Measurements from ENCODE around the gene CAVIN2.

The CAVIN2 gene

DNA sequence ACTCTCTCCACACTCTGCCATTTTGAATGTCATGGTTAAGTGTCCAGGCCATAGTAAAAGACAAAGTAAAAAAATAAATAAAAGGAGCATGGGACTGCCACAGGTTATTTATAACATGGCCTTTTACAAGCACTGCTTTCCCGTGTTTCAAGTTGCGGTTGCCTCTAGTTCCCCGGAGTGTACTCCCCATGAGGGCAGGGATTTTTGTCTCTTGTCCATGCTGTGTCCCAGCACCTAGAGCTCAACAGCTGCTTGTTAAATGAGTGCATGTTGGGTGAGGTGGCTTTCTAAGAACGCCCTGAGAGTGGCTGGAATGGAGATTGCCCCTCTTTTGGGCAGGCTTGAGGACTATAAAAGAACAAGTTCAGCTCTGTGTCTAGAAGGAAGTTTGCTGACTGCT, 8.4 kb downstream of the CAVIN2 start:
- no peak for DNase-seq

DNA sequence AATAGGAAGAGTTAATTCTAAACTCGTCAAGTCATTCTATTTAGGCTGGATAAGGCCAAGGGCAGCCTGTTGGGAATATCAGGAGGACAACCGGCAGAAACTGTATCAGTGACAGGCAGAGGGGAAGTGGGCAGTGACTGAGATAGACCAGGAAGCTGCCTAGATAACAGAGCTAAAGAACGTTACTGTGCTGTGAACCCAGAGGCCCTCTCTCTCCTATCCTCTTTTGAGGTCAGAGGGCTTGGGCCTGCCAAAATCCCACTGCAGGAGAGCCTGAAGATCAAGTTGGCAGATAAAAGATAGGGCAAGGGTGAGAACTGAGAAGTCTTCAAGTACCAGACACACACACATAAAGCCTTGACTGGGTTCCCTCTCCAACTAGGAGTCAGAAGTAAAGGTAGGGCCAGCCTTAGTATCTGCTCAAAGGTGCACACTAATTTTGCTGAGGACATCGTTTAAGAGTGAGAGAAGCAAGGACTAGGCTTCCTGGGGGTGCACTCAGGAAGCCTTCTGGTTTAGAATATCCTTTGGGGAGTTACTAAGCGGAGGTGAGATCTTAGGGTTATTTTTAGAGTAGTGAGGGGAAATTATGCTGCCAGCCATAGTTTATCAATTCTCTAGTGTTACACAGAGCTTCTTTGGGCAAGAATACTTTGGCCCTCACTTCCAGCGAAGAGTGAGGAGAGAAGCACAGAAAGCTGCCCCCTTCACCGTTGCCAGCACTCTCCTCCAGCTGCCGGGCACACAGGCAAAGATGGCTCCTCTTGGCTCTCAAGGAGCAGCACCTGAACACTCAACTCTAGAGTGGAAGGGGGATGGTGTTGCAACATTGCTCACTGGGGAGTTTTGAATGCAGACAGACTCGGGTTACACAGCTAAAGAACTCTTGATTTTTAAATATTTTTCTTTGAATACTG, 9.8 kb downstream of the CAVIN2 start:
- no peak for DNase-seq

DNA sequence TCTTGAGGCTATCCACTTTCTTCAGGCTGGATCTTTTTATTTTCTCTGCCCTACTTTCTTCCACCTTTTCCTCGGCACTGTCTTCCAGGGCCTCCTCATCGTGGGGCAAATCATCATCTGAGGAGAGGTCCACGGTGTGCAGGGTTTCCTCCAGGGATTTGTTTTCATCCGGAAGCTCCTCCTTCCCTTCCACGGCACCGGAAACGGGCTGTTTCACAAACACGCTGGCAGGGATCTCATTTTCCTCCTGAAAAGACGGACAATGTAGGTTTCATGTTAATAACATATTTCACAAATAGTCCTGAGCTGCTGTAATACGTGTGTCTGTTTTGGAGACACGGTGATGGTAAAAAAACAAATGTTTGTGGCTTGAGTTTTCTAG, 10.4 kb downstream of the CAVIN2 start:
- DNase-seq, result no peak

DNA sequence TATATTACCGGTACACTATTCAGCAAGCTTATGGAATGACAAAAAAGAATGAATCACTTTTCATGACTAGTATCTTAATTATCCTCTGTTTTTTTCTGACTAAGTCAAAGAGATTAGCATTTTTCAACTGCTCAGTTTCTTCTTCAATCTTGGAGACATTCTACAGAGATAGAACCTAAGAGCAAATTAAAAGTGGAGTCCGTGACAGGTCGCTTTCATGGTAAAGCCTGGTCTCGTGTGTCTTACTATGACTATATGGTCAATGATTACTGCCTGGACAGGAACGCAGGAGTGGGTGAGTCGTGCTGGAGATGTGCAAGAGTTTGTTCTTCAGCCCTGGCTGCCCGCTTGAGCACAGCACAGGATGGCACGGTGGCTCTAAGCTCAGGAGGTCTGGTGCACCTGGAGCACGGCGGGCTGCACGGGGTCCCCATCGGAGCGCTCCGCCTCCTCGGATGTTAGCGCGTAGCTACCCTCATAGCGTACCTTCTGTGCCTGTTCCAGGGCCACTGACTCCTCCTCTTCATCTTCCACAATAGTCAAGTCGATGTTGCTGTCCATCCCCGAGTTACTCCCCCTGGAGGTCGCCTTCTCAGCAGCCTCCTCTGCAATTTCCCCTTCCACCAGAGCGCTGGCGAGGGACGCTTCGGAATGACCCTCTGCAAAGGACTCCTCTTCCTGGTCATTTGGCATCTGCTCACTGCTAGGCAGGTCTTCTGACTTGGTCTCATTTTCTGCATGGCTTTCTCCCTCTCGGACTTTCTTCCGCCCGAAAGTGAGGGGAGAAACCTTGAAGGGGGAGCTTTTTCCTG, 11.1 kb downstream of the CAVIN2 start:
- no peak for DNase-seq

DNA sequence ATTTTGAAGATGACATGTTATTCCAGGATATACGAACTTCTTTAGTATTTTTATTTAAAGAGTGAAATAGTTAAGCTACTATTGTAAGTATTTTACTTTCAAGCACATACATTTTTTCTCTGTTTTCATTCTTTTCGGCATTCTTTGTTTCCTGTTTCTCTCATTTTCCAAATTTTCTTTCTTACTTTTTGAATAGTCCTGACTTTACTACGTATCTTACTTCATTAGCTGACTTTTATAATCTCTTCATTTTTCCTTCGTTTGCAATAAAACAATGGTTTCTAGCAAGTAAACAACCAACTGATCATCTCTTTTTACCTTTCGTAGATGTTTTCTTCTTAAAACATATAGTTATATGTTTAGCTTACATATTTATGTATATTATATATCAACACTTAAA, 11.8 kb downstream of the CAVIN2 start:
- no peak for DNase-seq

DNA sequence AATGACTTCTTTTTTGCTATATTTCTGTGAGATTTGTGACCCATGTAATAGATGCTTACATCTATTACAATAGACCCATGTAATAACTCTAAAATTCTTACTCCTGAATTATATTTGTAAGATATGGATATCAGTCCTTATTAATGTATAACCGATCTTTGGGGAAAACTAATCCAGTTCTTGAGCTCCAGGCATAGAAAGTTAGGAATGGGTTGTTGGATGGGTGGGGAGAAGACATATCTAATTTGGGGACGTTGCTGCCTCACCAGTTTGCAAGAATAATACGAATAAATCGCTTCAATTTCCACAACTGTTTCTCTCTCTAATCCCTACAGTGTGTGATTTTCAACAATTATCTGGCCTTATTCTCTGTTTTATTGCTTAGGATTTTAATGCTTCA, 13.5 kb downstream of the CAVIN2 start:
- no peak for DNase-seq

DNA sequence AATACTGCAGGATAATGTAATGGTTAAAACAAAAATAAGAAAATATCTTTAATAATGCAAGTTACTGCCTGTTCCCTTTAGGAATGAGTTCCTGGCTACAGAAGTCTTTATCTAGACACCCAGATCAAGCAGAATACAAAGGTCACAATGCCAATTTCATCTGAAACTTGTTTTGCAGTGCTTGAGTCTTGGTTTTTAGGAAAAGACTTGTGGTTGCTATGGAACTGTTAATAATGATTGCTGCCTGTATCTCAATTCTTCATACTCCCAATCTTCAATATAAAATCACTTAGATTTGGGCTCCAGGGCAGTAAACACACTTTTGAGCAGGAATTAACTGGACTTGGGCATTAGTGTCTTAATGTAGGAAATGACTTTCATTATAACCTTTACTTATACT, 14.2 kb downstream of the CAVIN2 start:
- DNase-seq, result no peak

DNA sequence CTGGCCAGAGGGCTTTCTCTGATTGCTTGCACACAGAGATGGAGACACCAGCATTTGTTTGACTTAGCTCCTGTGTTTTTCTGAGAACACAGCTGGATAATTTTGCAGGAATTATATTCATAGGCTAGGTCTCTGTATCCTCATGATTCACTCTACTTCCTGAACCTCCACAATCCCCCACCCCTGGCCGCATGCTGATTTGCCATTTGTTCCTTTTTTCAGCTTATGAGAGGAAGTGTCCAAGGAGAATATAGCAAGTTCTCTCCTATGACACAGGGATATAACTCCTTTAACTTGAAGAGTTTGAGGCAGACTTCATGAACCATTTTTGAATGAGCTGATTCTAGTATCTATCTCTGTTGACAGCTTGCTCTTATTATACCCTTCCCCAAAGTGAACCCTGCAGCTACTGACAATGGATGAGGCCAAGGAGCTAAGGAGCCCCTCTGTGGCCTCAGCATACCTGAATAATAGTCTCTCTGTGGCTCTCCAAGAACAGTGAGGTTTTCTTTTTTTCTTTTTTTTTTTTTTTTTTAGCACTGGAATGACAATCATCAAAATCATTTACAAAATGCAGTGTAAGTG, 15.4 kb downstream of the CAVIN2 start:
- DNase-seq, result no peak

DNA sequence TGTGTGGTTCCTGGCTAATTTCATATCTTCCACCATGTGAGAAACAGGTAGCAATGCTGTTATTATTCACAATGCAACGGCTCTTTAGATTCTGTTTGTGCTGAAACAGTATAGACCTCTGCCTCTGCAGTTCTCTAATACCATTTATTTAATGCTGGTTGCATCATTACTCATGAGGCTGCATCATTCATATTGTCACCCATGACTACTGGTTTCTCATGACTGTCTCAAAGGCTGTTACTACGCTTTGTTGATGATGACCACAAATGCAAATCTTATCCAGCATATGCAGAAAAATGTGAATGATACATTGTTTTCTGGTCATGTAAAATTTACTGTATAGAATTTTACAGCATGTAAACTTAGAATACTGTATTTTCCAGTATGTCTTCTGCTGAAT, 22.5 kb downstream of the CAVIN2 start:
- DNase-seq, result no peak

DNA sequence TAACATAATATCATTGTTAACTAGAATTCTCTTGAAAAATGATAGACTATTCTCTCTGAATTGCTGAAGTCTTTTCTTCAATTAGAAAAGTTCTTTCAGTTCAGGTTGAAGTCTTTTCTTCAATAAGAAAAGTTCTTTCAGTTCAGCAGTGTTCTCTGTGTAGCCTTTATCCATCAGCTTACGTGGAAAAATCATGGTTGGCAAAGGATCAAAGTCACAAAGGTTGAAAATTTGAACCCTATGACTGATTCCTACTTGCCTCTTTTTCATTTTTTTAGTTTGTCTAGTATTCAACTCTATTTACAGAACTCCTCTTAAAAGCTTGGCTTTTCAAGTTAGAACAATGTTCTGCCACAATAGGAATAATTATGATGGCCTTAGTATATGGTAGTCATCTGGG, 25.8 kb downstream of the CAVIN2 start:
- no peak for DNase-seq

DNA sequence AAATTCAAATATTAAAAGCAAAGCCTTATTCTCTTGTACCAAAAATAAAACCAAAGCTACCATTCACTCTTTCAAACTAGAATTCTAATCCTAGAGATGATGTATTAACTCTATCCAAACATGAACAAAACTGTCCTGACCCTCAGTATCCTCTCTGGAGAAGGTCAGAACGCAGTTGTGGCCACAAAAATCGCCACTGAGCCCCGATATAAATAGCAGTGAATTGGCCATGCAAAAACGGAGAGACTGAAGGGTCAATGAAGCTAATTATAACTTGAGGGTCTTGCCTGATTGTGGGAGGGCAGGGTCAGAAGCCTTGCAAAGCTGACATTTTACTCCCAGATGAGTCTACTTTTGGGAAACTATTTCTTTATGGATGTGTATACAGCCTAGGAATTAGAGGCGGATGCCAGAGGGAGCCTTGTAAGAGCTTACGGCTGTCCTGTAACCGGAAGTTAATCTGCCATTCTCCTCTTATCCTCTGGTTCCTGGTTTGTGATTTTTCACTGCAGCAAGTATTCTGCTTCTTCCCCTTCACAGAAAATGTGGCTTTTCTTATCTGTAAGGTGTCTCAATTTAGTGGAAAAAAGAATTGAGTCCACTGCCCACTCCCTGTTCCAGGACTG, 28.1 kb downstream of the CAVIN2 start:
- DNase-seq, result no peak

DNA sequence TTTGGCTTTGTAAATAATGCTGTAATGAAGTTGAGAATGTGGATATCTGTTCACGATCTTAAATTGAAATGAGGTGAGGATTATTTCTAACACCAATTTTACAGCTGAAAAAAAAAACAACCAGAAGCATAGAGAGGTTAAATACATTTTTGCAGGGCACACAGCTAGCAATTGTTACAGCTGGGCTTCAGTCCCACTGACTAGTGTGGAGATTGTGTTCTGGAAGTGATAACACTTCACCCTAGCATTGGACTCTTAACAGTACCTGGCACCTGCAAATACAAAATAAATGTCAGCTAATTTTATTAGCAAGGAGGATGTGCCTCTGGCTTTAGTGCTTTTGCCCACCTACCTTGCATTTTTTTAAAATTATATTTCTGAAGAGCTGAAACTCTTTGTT, 28.8 kb downstream of the CAVIN2 start:
- DNase-seq, result no peak

DNA sequence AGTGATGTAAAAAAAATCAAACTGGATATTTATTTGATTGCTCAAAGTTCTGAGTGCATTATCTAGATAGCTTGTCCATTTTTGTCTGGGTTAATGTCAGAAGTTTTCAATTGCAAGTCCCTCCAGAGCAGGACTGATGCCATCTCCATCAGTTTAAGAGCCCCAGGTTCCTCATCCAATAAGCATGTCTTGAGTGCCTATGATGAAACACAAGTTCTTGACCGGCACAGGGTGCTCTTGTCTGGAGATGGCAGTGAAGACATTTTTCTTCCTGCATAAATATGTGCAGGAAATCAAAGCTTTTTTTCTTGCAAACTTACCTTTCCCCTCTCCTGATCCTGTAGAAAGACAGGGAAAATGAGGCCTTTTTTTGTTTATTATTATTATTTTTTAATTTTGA, 31.9 kb downstream of the CAVIN2 start:
- no peak for DNase-seq

DNA sequence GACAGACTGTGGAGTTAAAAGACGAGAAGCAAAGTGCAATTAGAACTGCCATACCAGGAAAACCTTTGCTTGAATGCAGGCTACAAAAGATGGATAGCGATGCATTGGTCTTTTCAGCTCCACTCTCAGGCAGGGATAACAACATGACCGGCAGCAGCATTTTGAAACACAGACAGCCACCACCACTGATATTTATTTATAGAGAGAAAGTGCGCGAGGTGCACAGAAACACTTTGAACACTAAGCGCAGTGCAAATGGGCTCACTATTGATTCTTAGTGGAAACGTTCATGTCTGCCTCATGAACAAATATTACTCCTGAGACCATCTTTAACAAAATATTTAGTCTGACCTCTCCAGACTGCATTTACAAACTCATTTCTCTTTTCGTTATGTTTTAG, 32.9 kb downstream of the CAVIN2 start:
- DNase-seq, result no peak

DNA sequence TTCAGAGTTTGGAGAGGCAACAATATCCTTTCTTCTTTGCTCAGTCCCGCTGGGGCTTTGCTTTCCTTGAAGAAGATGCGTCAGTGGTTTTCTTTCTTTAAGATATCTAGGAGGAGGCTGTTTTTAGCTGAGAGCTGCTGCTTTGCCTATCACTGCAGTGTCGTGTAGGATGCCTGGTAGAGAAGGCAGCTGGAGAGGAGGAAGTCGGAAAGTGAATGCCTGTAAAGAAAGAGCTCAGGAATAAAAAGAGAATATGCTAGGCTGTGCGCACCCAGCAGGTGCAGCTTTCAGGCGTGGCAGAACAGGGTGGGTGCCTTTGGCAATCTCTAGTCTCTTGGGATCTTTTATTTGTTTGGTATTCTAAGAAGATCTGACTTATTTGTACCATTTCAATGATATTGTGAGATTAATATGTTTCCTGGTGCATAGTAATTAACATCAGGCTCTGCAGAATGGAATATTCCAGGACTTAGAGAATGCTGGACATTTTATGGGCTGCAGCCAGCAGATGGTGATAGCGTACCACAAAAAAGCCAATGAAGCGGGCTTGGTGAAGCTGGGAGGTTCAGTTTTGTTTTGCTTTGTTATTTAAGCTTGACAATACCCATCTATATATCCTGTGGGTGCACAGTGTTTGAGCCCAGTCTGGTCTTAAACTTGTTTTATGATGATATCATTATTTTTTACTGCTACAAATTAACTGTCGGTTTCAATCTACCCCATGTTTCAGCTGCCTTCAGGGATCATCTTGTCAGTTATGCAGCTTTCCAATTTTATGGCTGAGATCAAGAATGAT, 34.9 kb downstream of the CAVIN2 start:
- peak; percentile 43 for DNase-seq

DNA sequence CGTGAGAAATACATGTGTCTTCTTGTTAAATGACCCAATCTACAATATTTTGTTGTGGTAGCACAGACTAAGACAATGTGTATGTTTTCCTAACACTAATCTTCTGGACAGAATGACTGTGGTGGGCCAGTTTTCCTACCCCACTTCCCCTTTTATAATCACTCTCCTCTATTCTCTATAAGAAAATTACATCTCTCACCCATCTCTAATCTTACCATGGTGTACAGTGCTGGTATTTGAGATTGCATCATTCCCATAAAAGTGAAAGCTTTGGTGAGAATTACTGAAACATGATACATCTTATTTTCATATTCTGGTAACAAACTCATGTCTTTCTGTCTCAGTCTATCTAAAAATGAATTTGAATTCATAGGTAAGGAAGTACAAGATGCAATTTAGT, 40.5 kb downstream of the CAVIN2 start:
- no peak for DNase-seq

DNA sequence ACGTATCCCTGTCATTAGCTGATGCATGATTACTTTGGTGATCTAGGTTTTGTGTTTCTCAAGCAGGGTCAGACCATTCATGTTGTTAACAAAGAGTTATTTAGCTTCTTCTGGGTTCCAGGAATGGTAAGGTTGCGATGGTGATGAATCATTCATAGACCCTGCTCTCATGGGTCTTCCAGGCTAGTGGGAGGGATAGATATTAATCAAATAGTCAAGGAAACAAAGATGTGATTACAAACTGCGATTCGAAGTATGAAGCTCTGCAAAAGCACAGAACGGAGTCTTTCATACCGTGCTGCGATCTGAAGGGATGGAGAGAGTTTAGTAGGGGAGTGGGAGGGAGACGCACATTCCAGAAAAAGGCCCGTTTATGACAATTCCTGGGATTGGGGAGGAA, 42.1 kb downstream of the CAVIN2 start:
- no peak for DNase-seq

DNA sequence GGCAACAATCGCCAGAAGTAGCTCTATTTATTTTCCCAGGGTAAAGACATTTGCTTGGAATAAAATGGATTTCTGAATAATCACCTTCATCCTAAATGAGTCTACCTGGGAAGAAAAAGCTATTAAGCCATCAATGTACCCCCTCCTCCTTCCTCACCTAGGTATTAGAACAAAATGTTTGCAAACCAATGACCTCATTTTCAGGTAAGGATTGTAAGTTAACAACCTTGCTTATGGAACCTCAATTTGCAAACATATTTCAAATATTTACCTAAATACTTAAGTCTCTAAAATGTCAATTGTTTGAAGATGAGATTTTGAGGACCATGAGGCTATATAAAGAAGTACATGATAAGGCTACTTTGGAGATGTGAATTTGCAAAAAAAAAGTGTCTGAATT, 43.9 kb downstream of the CAVIN2 start:
- no peak for DNase-seq

DNA sequence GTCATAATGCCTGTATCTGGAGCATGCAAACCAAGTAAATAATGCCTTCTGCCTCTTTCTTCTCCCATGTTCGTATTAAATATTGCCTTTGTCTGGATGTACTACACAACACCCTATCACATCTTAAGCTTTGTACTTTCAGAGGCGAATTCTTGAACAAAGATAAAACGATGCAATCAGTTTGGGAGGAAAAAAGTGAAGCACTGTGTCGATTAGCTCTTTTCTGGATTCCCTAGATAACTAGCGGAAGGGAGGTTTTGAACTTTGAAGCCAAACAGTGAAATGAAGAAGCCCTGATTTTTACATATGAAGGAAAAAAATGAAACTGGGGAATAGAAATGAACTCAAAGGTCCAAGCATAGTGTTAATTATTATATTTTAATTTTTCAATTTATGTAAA, 44.7 kb downstream of the CAVIN2 start:
- DNase-seq, result no peak

DNA sequence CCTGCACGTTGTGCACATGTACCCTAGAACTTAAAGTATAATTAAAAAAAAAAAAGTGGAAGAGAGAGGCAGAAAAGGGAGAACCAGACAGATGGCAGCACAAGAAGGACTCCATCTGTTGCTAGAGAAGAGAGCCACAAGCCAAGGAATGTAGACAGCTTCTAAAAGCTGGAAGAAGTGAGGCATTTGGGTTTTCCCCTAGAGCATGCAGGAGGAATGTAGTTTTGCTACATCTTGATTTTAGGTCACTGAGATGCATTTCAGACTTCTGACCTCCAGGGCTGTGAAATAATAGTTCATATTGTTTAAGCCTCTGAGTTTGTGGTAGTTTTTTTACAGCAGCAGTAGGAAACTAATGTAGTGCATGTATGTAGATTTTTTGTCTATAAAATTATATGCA, 46.0 kb downstream of the CAVIN2 start:
- DNase-seq, result no peak

DNA sequence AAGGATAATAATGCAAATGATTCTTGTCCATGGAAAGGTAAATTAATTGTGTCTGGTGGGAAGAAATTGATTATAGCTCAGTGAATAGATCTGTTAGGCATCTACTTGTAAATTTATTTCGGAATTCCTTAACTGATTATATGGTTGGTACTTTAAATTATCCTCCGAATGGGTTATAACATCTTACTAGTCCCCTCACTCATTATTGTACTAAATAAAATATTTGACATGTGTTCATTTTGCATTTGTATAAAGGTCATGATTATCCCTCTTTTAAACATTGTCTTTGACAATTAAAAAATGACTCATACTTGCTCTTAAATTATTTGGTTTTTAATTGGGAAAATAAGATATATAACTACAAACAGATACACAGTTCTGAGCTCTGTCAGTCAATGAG, 47.4 kb downstream of the CAVIN2 start:
- no peak for DNase-seq

Data from activated CD4-positive, alpha-beta T cell treated with anti-CD3 and anti-CD28 coated beads, Interleukin-10, Interleukin-2, amounts not matched to agents 100 ng/mL and 50 ng/mL, durations not matched to agents 16 hours and 8 hours (primary cell).